GM23338 (cell line): Measurements from ENCODE around the gene SERGEF. TPM values are rescaled to one million over a fixed set of nuclear protein-coding genes. Genes with fewer than 3 reads are reported as not detected.

Experiments
- ATAC-seq: fragments of 200-7000 bp; cut with Tn5 transposase; 3 replicates; pipeline ENCODE4 v1.9.1; 2020
- DNase-seq: peaks from one replicate; pipeline ENCODE4 v3.0.0-alpha.2; 2015; ENCODE audit warnings: low spot score
- H2AFZ ChIP-seq: fragments of 200-600 bp; sonication (generic); 2 replicates; pipeline ENCODE4 v1.8.0; 2016; ENCODE audit warnings: antibody characterized with exemption, mild to moderate bottlenecking, moderate library complexity
- H3F3A ChIP-seq: fragments of 200-600 bp; sonication (generic); replicated peaks from 2 replicates; pipeline ENCODE4 v1.8.0; 2017; ENCODE audit warnings: antibody characterized with exemption, mixed run types, low read depth
- H3K27ac ChIP-seq: fragments of 200-600 bp; sonication (generic); 2 replicates; pipeline ENCODE4 v1.6.1; 2016; ENCODE audit warnings: low read depth
- H3K27me3 ChIP-seq: fragments of 200-600 bp; sonication (generic); 2 replicates; pipeline ENCODE4 v1.8.0; 2016; ENCODE audit warnings: mild to moderate bottlenecking, mixed run types, moderate library complexity; ENCODE audit not compliant: insufficient read depth
- H3K36me3 ChIP-seq: fragments of 200-600 bp; sonication (generic); 2 replicates; pipeline ENCODE4 v1.8.0; 2016; ENCODE audit warnings: mild to moderate bottlenecking; ENCODE audit not compliant: insufficient read depth
- H3K4me1 ChIP-seq: fragments of 200-600 bp; sonication (generic); 2 replicates; pipeline ENCODE4 v1.8.0; 2016; ENCODE audit warnings: mild to moderate bottlenecking, moderate library complexity; ENCODE audit not compliant: insufficient read depth
- H3K4me2 ChIP-seq: fragments of 200-600 bp; sonication (generic); 2 replicates; pipeline ENCODE4 v1.7.1; 2017; ENCODE audit warnings: mixed run types
- H3K4me3 ChIP-seq: fragments of 200-600 bp; sonication (generic); 2 replicates; pipeline ENCODE4 v1.6.1; 2016; ENCODE audit warnings: mixed run types
- H3K79me2 ChIP-seq: fragments of 200-600 bp; sonication (generic); replicated peaks from 2 replicates; pipeline ENCODE4 v1.8.0; 2017; ENCODE audit warnings: mild to moderate bottlenecking; ENCODE audit not compliant: insufficient read depth
- H3K9me2 ChIP-seq: fragments of 200-600 bp; sonication (generic); 2 replicates; pipeline ENCODE4 v1.8.0; 2017; ENCODE audit not compliant: insufficient read depth
- H4K20me1 ChIP-seq: fragments of 200-600 bp; sonication (generic); replicated peaks from 2 replicates; pipeline ENCODE4 v1.8.0; 2017; ENCODE audit warnings: mild to moderate bottlenecking; ENCODE audit not compliant: insufficient read depth
- H3K27ac Mint-ChIP-seq: 2 replicates; pipeline ENCODE4 v1.8.0; 2020; ENCODE audit warnings: inconsistent platforms, mild to moderate bottlenecking, moderate library complexity, mixed read lengths
- H3K27me3 Mint-ChIP-seq: 3 replicates; pipeline ENCODE4 v1.8.0; 2022; ENCODE audit warnings: low read depth, mild to moderate bottlenecking, moderate library complexity, mixed read lengths, inconsistent platforms; ENCODE audit not compliant: insufficient read depth, poor library complexity
- H3K36me3 Mint-ChIP-seq: 3 replicates; pipeline ENCODE4 v1.8.0; 2021; ENCODE audit warnings: low read depth, mild to moderate bottlenecking, inconsistent platforms, moderate library complexity, mixed read lengths
- H3K4me1 Mint-ChIP-seq: 3 replicates; pipeline ENCODE4 v1.8.0; 2020; ENCODE audit warnings: mild to moderate bottlenecking, inconsistent platforms, mixed read lengths
- H3K4me3 Mint-ChIP-seq: 3 replicates; pipeline ENCODE4 v1.8.0; 2021; ENCODE audit warnings: moderate library complexity, mild to moderate bottlenecking, inconsistent platforms, mixed read lengths
- H3K9me3 Mint-ChIP-seq: 3 replicates; pipeline ENCODE4 v1.8.0; 2020; ENCODE audit warnings: moderate library complexity, mild to moderate bottlenecking, inconsistent platforms, mixed read lengths
- CREB1 ChIP-seq: fragments of 250-450 bp; sonication (Bioruptor Pico); IDR thresholded peaks from 2 replicates; pipeline ENCODE4 v1.5.0; 2020; ENCODE audit warnings: low read depth, mild to moderate bottlenecking, moderate library complexity
- CTCF ChIP-seq, 2 experiments: fragments of 200-600 bp in 1 of 2; sonication (generic) in 1 of 2; conservative IDR thresholded peaks; 2 replicates each; pipeline versions ENCODE4 v1.5.1 to v1.6.1; 2016 to 2017; ENCODE audit warnings: antibody characterized with exemption in 2 of 2, low read depth in 2 of 2, mild to moderate bottlenecking in 2 of 2, moderate library complexity in 1 of 2
- EZH2 ChIP-seq: fragments of 200-600 bp; sonication (generic); IDR thresholded peaks from one replicate; pipeline ENCODE4 v1.8.0; 2017; ENCODE audit warnings: antibody characterized with exemption, mild to moderate bottlenecking, low read depth; ENCODE audit not compliant: unreplicated experiment
- JUNB ChIP-seq: IDR thresholded peaks from one replicate; pipeline ENCODE4 v1.6.1; 2016; ENCODE audit warnings: antibody characterized with exemption; ENCODE audit not compliant: unreplicated experiment
- POLR2AphosphoS5 ChIP-seq: IDR thresholded peaks from 2 replicates; pipeline ENCODE4 v1.6.1; 2016; ENCODE audit warnings: antibody characterized with exemption, low read depth
- STAT1 ChIP-seq: IDR thresholded peaks from one replicate; pipeline ENCODE4 v1.6.1; 2016; ENCODE audit warnings: antibody characterized with exemption; ENCODE audit not compliant: unreplicated experiment
- ZNF114 ChIP-seq: fragments of 250-450 bp; sonication (Bioruptor Pico); IDR thresholded peaks from 2 replicates; pipeline ENCODE4 v1.5.0; 2020; ENCODE audit warnings: mild to moderate bottlenecking, moderate library complexity
- ZNF331 ChIP-seq: fragments of 250-450 bp; sonication (Bioruptor Pico); IDR thresholded peaks from 2 replicates; pipeline ENCODE4 v1.5.0; 2020; ENCODE audit warnings: low read depth, mild to moderate bottlenecking, moderate library complexity
- polyA plus RNA-seq: library from polyadenylated mRNA; unstranded; fragments of >200 nt; fragmentation: Nextera tagmentation; extraction: Ambion mirVana; gene quantifications from 2 replicates; pipeline ENCODE4 v1.2.1, GENCODE V29; 2016
- total RNA-seq: library from RNA; depleted of rRNA; stranded (reverse); fragments of >200 nt; shearing (Covaris generic); gene quantifications from 2 replicates; pipeline ENCODE4 v1.2.3, GENCODE V29; 2014
- TF ChIP-seq, protein P1 (sequence below): fragments of 250-450 bp; sonication (Bioruptor Pico); IDR thresholded peaks from 2 replicates; pipeline ENCODE4 v1.5.0; 2020; ENCODE audit warnings: mild to moderate bottlenecking, moderate library complexity
- TF ChIP-seq, protein P2 (sequence below): IDR thresholded peaks from 2 replicates; pipeline ENCODE4 v1.6.1; 2016; ENCODE audit warnings: antibody characterized with exemption

Gene SERGEF
- total and polyA plus RNA-seq, 2 experiments from 2014 or later, result 24.2 to 27.9 TPM

DNA sequence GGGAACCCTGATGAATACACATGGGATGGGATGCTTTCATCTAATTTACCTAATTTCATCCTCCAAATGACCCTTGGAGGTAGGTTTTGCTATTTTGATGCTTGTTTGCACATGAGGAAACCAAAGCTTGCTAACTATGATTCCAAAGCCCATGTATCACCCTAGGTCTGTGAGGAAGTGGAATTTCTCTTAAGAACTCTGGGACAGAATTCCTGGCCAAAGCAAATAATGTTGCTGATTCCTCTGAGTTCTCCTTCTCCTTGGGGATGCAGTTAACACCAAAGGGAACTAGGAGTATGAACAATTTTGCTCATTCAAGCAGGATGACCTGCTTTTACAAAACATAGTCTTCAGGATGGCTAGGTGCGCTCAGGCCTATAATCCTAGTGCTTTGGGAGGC, 198.3 kb downstream of the SERGEF start (continued):
- TF ChIP-seq CREB1 (CRISPR knock-in tag) (no peak), STAT1 (no peak), ZNF331 (CRISPR knock-in tag) (no peak), POLR2AphosphoS5 (no peak)
- TF ChIP-seq, protein P1, sequence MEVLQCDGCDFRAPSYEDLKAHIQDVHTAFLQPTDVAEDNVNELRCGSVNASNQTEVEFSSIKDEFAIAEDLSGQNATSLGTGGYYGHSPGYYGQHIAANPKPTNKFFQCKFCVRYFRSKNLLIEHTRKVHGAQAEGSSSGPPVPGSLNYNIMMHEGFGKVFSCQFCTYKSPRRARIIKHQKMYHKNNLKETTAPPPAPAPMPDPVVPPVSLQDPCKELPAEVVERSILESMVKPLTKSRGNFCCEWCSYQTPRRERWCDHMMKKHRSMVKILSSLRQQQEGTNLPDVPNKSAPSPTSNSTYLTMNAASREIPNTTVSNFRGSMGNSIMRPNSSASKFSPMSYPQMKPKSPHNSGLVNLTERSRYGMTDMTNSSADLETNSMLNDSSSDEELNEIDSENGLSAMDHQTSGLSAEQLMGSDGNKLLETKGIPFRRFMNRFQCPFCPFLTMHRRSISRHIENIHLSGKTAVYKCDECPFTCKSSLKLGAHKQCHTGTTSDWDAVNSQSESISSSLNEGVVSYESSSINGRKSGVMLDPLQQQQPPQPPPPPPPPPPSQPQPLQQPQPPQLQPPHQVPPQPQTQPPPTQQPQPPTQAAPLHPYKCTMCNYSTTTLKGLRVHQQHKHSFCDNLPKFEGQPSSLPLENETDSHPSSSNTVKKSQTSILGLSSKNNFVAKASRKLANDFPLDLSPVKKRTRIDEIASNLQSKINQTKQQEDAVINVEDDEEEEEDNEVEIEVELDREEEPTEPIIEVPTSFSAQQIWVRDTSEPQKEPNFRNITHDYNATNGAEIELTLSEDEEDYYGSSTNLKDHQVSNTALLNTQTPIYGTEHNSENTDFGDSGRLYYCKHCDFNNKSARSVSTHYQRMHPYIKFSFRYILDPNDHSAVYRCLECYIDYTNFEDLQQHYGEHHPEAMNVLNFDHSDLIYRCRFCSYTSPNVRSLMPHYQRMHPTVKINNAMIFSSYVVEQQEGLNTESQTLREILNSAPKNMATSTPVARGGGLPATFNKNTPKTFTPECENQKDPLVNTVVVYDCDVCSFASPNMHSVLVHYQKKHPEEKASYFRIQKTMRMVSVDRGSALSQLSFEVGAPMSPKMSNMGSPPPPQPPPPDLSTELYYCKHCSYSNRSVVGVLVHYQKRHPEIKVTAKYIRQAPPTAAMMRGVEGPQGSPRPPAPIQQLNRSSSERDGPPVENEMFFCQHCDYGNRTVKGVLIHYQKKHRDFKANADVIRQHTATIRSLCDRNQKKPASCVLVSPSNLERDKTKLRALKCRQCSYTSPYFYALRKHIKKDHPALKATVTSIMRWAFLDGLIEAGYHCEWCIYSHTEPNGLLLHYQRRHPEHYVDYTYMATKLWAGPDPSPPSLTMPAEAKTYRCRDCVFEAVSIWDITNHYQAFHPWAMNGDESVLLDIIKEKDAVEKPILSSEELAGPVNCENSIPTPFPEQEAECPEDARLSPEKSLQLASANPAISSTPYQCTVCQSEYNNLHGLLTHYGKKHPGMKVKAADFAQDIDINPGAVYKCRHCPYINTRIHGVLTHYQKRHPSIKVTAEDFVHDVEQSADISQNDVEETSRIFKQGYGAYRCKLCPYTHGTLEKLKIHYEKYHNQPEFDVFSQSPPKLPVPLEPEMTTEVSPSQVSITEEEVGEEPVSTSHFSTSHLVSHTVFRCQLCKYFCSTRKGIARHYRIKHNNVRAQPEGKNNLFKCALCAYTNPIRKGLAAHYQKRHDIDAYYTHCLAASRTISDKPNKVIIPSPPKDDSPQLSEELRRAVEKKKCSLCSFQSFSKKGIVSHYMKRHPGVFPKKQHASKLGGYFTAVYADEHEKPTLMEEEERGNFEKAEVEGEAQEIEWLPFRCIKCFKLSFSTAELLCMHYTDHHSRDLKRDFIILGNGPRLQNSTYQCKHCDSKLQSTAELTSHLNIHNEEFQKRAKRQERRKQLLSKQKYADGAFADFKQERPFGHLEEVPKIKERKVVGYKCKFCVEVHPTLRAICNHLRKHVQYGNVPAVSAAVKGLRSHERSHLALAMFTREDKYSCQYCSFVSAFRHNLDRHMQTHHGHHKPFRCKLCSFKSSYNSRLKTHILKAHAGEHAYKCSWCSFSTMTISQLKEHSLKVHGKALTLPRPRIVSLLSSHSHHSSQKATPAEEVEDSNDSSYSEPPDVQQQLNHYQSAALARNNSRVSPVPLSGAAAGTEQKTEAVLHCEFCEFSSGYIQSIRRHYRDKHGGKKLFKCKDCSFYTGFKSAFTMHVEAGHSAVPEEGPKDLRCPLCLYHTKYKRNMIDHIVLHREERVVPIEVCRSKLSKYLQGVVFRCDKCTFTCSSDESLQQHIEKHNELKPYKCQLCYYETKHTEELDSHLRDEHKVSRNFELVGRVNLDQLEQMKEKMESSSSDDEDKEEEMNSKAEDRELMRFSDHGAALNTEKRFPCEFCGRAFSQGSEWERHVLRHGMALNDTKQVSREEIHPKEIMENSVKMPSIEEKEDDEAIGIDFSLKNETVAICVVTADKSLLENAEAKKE (CRISPR knock-in tag), result no peak

- Histone ChIP-seq H2AFZ (no peak overlapping the region), H4K20me1 (no peaks in the 10 kb centered on the region), H3K79me2 (no peaks in the 10 kb centered on the region), H3K36me3 (no peaks in the 10 kb centered on the region), H3K27ac (no peak overlapping the region), H3F3A (no peaks in the 10 kb centered on the region), H3K27me3 (no peaks in the 10 kb centered on the region), H3K4me2 (no peak overlapping the region), H3K9me2 (no peaks in the 10 kb centered on the region), H3K4me3 (no peak overlapping the region), H3K4me1 (no peaks in the 10 kb centered on the region)
- Mint-ChIP-seq H3K27me3 (peaks cover 6% of the 10 kb centered on the region), H3K36me3 (no peaks in the 10 kb centered on the region), H3K4me3 (no peak overlapping the region), H3K9me3 (no peaks in the 10 kb centered on the region; the same call in 2 of the 3 replicates), H3K4me1 (no peaks in the 10 kb centered on the region; the same call in 2 of the 3 replicates), H3K27ac (no peak overlapping the region)
- ATAC-seq, result no peak
- no peak for DNase-seq
- TF ChIP-seq CTCF (conservative IDR thresholded peaks at IDR 0.05; ENCODE audit: low read depth in 2 of 2), result no peak
- no peak for TF ChIP-seq ZNF331 (CRISPR knock-in tag)
- TF ChIP-seq, protein P2, sequence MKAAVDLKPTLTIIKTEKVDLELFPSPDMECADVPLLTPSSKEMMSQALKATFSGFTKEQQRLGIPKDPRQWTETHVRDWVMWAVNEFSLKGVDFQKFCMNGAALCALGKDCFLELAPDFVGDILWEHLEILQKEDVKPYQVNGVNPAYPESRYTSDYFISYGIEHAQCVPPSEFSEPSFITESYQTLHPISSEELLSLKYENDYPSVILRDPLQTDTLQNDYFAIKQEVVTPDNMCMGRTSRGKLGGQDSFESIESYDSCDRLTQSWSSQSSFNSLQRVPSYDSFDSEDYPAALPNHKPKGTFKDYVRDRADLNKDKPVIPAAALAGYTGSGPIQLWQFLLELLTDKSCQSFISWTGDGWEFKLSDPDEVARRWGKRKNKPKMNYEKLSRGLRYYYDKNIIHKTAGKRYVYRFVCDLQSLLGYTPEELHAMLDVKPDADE, result no peak
- no peak for TF ChIP-seq EZH2
- no peak for TF ChIP-seq JUNB
- TF ChIP-seq ZNF114, result no peak
- no peak for TF ChIP-seq POLR2AphosphoS5
These were observed 199.3 kb downstream of the SERGEF start for GRCh38 chr11:17813391-17814059.
